NT2/D1 (cell line): Measurements from ENCODE around the gene TANK.
"Not testable (repeated sequence)": the region's sequence is repeated elsewhere in the genome, so short reads cannot be mapped to it uniquely, and the experiment has no call there.

Source experiments
- DNase-seq: peaks from one replicate; pipeline ENCODE4 v3.0.0-alpha.2; 2011; ENCODE audit warnings: low read depth, low spot score
- H3K27me3 ChIP-seq: 2 replicates; pipeline ENCODE4 v1.6.0; 2011; ENCODE audit warnings: mild to moderate bottlenecking; ENCODE audit not compliant: insufficient read length, insufficient read depth
- H3K36me3 ChIP-seq: 2 replicates; pipeline ENCODE4 v1.6.1; 2011; ENCODE audit warnings: mild to moderate bottlenecking, low read length, mixed read lengths; ENCODE audit not compliant: insufficient read depth, insufficient read length
- H3K4me1 ChIP-seq: 2 replicates; pipeline ENCODE4 v1.5.1; 2011; ENCODE audit not compliant: insufficient read depth, insufficient read length
- H3K4me3 ChIP-seq: 2 replicates; pipeline ENCODE4 v1.5.1; 2011; ENCODE audit warnings: low read depth; ENCODE audit not compliant: insufficient read length
- H3K9ac ChIP-seq: 2 replicates; pipeline ENCODE4 v1.6.0; 2011; ENCODE audit warnings: low read depth; ENCODE audit not compliant: insufficient read length
- H3K9me3 ChIP-seq: 2 replicates; pipeline ENCODE4 v1.5.1; 2011; ENCODE audit warnings: mild to moderate bottlenecking, low read length; ENCODE audit not compliant: insufficient read depth
- SUZ12 ChIP-seq: IDR thresholded peaks from 2 replicates; pipeline ENCODE4 v1.6.1; 2011; ENCODE audit not compliant: insufficient read length, insufficient read depth; ENCODE audit errors: extremely low read depth
- YY1 ChIP-seq: IDR thresholded peaks from 2 replicates; pipeline ENCODE4 v1.6.1; 2011; ENCODE audit not compliant: insufficient read length, insufficient read depth
- ZNF274 ChIP-seq: IDR thresholded peaks from 2 replicates; pipeline ENCODE4 v1.6.1; 2011; ENCODE audit warnings: mild to moderate bottlenecking, low read depth, low read length

Gene TANK

GRCh38 chr2:161170958-161171932, 11.0 kb downstream of the TANK start:
- no peak overlapping the region for H3K9ac ChIP-seq
- TF ChIP-seq ZNF274 (no peak), YY1 (no peak), SUZ12 (no peak)
- no peak for DNase-seq
- no peaks in the 10 kb centered on the region for H3K9me3 ChIP-seq
- H3K4me1 ChIP-seq = no peaks in the 10 kb centered on the region
- H3K4me3 ChIP-seq = no peak overlapping the region
- no peaks in the 10 kb centered on the region for H3K27me3 ChIP-seq
- H3K36me3 ChIP-seq = peaks cover 15% of the 10 kb centered on the region

GRCh38 chr2:161172901-161173540, 12.8 kb downstream of the TANK start:
- DNase-seq = no peak
- Histone ChIP-seq H3K9me3 (peaks cover 17% of the 10 kb centered on the region), H3K9ac (no peak overlapping the region), H3K36me3 (peaks cover 9% of the 10 kb centered on the region), H3K4me1 (no peaks in the 10 kb centered on the region), H3K4me3 (no peak overlapping the region), H3K27me3 (no peaks in the 10 kb centered on the region)
- TF ChIP-seq YY1 = no peak
- TF ChIP-seq ZNF274 = no peak
- no peak for TF ChIP-seq SUZ12

- H3K4me1 ChIP-seq = no peaks in the 10 kb centered on the region
- no peak for DNase-seq
- H3K27me3 ChIP-seq = no peaks in the 10 kb centered on the region
- H3K9me3 ChIP-seq = peaks cover 18% of the 10 kb centered on the region
- no peak overlapping the region for H3K9ac ChIP-seq
- no peak for TF ChIP-seq YY1
- TF ChIP-seq SUZ12 = no peak
- no peak for TF ChIP-seq ZNF274
- H3K36me3 ChIP-seq = peaks cover 9% of the 10 kb centered on the region
- H3K4me3 ChIP-seq = no peak overlapping the region
Observed at GRCh38 chr2:161173541-161174194, 13.4 kb downstream of the TANK start.

GRCh38 chr2:161177969-161178368, 17.7 kb downstream of the TANK start:
- Histone ChIP-seq H3K4me1 (no peaks in the 10 kb centered on the region), H3K9me3 (peaks cover 18% of the 10 kb centered on the region), H3K36me3 (peaks cover 31% of the 10 kb centered on the region), H3K27me3 (no peaks in the 10 kb centered on the region), H3K4me3 (no peak overlapping the region), H3K9ac (no peak overlapping the region)
- TF ChIP-seq ZNF274 (no peak), YY1 (no peak), SUZ12 (no peak)
- DNase-seq = no peak

- H3K4me1 ChIP-seq = no peaks in the 10 kb centered on the region
- no peak overlapping the region for H3K9ac ChIP-seq
- TF ChIP-seq SUZ12 (no peak), ZNF274 (no peak), YY1 (no peak)
- peaks cover 28% of the 10 kb centered on the region for H3K36me3 ChIP-seq
- H3K27me3 ChIP-seq = no peaks in the 10 kb centered on the region
- H3K4me3 ChIP-seq = no peak overlapping the region
- no peak for DNase-seq
- peaks cover 18% of the 10 kb centered on the region for H3K9me3 ChIP-seq
Observed at GRCh38 chr2:161178756-161179155, 18.5 kb downstream of the TANK start.

GRCh38 chr2:161190050-161190449, 29.8 kb downstream of the TANK start:
- no peaks in the 10 kb centered on the region for H3K27me3 ChIP-seq
- no peaks in the 10 kb centered on the region for H3K4me1 ChIP-seq
- no peak overlapping the region for H3K4me3 ChIP-seq
- H3K9me3 ChIP-seq = no peaks in the 10 kb centered on the region
- no peak overlapping the region for H3K9ac ChIP-seq
- H3K36me3 ChIP-seq = peaks cover 6% of the 10 kb centered on the region
- no peak for TF ChIP-seq SUZ12
- TF ChIP-seq ZNF274 = no peak
- no peak for TF ChIP-seq YY1
- DNase-seq = no peak

GRCh38 chr2:161195602-161196001, 35.4 kb downstream of the TANK start:
- not testable (repeated sequence) for H3K4me1 ChIP-seq, H3K4me3 ChIP-seq
- peaks cover 15% of the 10 kb centered on the region for H3K36me3 ChIP-seq

More at GRCh38 chr2:161195602-161196001, 35.4 kb downstream of the TANK start:
- H3K9me3 ChIP-seq, H3K27me3 ChIP-seq, DNase-seq, H3K9ac ChIP-seq: not testable (repeated sequence)
